AG04449 (cell line): Measurements from ENCODE around the gene CNOT4.

Experiments used
- CTCF ChIA-PET: fragments of 350-600 bp; formaldehyde crosslinking; extraction: SDS; loops from one replicate; lab custom pipeline; 2021; ENCODE audit warnings: antibody characterized with exemption; lab: Yijun Ruan, JAX
- POLR2A ChIA-PET: fragments of 400-600, 350-600 bp; formaldehyde crosslinking; extraction: SDS; loops from one replicate; lab custom pipeline; 2020; ENCODE audit warnings: antibody characterized with exemption, inconsistent platforms; lab: Yijun Ruan, JAX
- DNase-seq: peaks from one replicate; pipeline ENCODE4 v3.0.0-alpha.2; 2010; ENCODE audit warnings: low read depth, low spot score
- H3K4me3 ChIP-seq: 2 replicates; pipeline ENCODE4 v1.5.1; 2011; ENCODE audit warnings: low read depth, mild to moderate bottlenecking, control low read depth, low read length
- CTCF ChIP-seq: IDR thresholded peaks from one replicate; pipeline ENCODE4 v1.5.1; 2011; ENCODE audit warnings: mild to moderate bottlenecking, moderate library complexity, low read length, control low read depth, inconsistent platforms; ENCODE audit not compliant: insufficient read depth; ENCODE audit errors: missing control alignments

Gene CNOT4

GRCh38 chr7:135552148-135552547, 42.2 kb upstream of the CNOT4 start:
- no peak for DNase-seq
- CTCF ChIA-PET = interaction anchor here (0.8 to 1.8 kb wide), 2 partner anchors 264 to 271 kb away, joined by 3 to 7 read pairs; no protein-coding TSS in a partner anchor
- no peak overlapping the region for H3K4me3 ChIP-seq
- POLR2A ChIA-PET = no interaction called here
- no peak for TF ChIP-seq CTCF

GRCh38 chr7:135550196-135550595, 40.3 kb upstream of the CNOT4 start:
- no peak for TF ChIP-seq CTCF
- no peak overlapping the region for H3K4me3 ChIP-seq
- CTCF ChIA-PET = interaction anchor here (1.2 kb wide), 1 partner anchor 30 kb away, joined by 3 read pairs; no protein-coding TSS in a partner anchor
- no peak for DNase-seq
- POLR2A ChIA-PET = no interaction called here

GRCh38 chr7:135541029-135541428, 31.1 kb upstream of the CNOT4 start:
- POLR2A ChIA-PET = interaction anchor here (1.0 kb wide), 1 partner anchor 26 kb away, joined by 3 read pairs; no protein-coding TSS in a partner anchor
- CTCF ChIA-PET = no interaction called here
- TF ChIP-seq CTCF = no peak

GRCh38 chr7:135539629-135540028, 29.7 kb upstream of the CNOT4 start:
- no peak for DNase-seq
- ChIA-PET POLR2A (no interaction called here), CTCF (interaction anchor here (1.1 to 1.2 kb wide), 2 partner anchors 9 to 29 kb away, joined by 3 read pairs; no protein-coding TSS in a partner anchor)
- no peak overlapping the region for H3K4me3 ChIP-seq
- no peak for TF ChIP-seq CTCF

More at GRCh38 chr7:135541029-135541428, 31.1 kb upstream of the CNOT4 start:
- DNase-seq = no peak
- H3K4me3 ChIP-seq = no peak overlapping the region

- ChIA-PET POLR2A (no interaction called here), CTCF (no interaction called here)
- DNase-seq = no peak
- no peak for TF ChIP-seq CTCF
- H3K4me3 ChIP-seq = no peak overlapping the region
Observed at GRCh38 chr7:135538376-135538775, 28.5 kb upstream of the CNOT4 start.

- no peak for DNase-seq
- no peak overlapping the region for H3K4me3 ChIP-seq
- ChIA-PET CTCF (no interaction called here), POLR2A (no interaction called here)
- TF ChIP-seq CTCF = no peak
Observed at GRCh38 chr7:135537905-135538304, 28.0 kb upstream of the CNOT4 start.
